Heart left ventricle (tissue), 13 donors: ENCODE results near the gene ADGRL3.
A peak's percentile ranks its signal among the peaks of the same experiment; 100 is the strongest.

Source experiments
- CTCF ChIP-seq, 12 donors: fragments of 200-600 bp; sonication (generic) in 4 of 12; IDR thresholded peaks; one replicate each; pipeline versions ENCODE4 v1.5.0 to v1.8.0; 2018 to 2022; ENCODE audit warnings: antibody characterized with exemption in 12 of 12, mild to moderate bottlenecking in 5 of 12
- POLR2A ChIP-seq, 2 donors: fragments of 450-650 bp; IDR thresholded peaks; one replicate each; pipeline ENCODE4 v1.6.1; 2017; ENCODE audit warnings: antibody characterized with exemption in 2 of 2, mild to moderate bottlenecking in 2 of 2, moderate library complexity in 2 of 2
- donor health status: ischemic (EF 13 %, LVEDD 7.1; RV severe dilation, severe dysfunction).
- donor health status: DM: no; HTN: yes; CAD: no.
- donor health status: DM: no; HTN: no; CAD: no.
- donor health status: ischemic (EF 25% LVEDD 6.9; RV normal size, moderate dysfunction).
- donor health status: ischemic (EF 25% LVEDD 5.7; RV mildly dilated, moderate dysfunction).
- donor health status: ischemic (EF 35%, LVEDD 5.7; RV mildly dilated, moderate dysfunction).
- donor health status: nonischemic (EF 11% LVEDD 7.7; RV severe dilation, severe dysfunction).
- donor health status: DM: yes; HTN: yes; CAD: no.
- donor health status: PGD.
- donor health status: ischemic (EF 29% LVEDD 5.4; RV normal size, mild dysfunction).
- donor health status: nonischemic (EF 23%, LVEDD 6.1; RV moderate dilation, normal function).

DNA sequence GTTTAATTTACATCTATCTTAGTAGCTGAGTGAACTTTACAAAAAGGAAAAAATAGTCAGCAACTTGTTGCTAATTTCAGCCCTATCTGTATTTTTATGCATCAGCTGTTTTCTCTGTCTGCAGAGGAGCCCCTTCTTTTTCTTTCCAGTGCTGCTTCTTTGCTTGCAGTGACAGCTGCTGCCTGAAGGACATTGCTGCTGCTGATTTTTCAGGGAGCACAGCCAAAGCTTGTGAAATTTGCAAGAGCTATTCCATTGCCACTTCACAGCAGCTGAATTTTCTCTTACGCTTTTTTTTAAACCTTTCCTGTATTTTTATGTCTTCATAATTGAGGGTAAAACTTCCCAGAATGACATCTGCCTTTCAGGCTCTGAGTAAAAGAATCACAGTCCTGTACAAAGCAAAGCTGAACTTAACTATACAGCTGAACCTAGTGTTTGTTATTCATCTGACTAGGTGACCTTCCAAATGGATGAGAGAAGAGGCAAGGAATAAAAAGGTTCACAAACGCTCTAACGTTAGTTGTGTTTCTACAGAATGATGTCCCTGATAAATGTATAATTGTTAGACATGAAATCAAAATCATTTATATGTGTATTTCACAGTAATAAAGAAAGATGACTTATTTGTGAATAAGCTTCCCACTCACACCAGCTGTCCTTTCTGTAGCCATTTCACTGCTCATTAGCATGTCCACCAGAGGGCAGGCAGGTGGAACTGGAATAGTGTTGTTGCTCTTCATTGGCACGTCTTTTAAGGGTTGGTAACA lies 541.4 kb downstream of the ADGRL3 start:
- TF ChIP-seq CTCF (IDR thresholded peaks at IDR 0.05) (peak in 10 of 12 donors; percentile 15 to 50 (median 39)), POLR2A (IDR thresholded peaks at IDR 0.05) (no peak)
